ENCODE results near the gene MOB2. TPM values are rescaled to one million over a fixed set of nuclear protein-coding genes. Genes with fewer than 3 reads are reported as not detected.

Gene MOB2
- total and polyA plus RNA-seq, 4 donors: 8.3 to 18.5 (median 14.8) TPM

DNA sequence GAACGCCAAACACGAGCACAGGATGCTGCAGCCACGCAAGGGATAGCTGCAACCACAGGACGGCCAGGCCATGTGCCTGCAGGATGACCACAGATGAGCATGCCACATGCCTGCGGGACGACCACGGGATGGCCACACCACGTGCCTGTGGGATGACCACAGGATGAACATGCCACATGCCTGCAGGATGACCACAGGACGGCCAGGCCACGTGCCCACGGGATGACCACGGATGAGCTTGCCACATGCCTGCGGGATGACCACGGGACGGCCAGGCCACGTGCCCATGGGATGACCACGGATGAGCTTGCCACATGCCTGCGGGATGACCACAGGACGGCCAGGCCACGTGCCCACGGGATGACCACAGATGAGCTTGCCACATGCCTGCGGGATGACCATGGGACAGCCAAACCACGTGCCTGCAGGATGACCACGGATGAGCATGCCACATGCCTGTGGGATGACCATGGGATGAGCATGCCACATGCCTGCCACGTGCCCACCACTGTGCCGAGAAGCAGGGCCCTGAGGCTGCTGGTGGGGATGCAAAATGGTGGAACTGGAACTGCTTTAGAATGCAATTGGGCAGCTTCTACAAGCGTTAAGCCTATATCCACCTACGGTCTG lies 12.8 kb upstream of the MOB2 start (continued):
- TF ChIP-seq GABPA (IDR thresholded peaks at IDR 0.05 in 1 of 2, conservative IDR thresholded peaks at IDR 0.05 in 1 of 2): no peak
- no peak for TF ChIP-seq EGR1 (IDR thresholded peaks at IDR 0.05; ENCODE audit: low read depth in 2 of 2)

DNA sequence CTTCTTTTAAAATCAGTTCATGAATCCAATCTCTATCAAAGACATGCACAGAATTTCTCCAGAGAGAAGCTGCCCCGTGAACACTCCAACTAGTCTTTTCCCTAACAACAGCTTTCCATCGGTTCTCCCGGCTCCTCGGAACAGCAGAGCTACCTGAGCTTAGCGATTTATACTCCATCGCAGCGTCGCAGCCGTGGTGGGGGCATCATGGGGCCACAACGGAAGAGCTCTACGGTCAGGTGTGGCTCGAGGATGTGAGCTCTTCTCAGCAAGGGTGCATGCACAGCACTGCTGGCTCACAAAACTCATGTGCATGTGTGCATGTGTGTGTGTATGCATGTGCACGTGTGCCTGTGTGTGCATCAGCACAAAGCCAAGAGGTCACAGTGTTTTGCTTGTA lies 11.7 kb upstream of the MOB2 start:
- WGBS: 97% methylated on average over 13 of the region's 13 CpGs
- Histone ChIP-seq H3K4me3 (ENCODE audit: low read depth in 1 of 3, low read length in 3 of 3) (no peak overlapping the region), H3K4me1 (ENCODE audit: control insufficient read depth in 4 of 4, insufficient read depth in 4 of 4, low read length in 3 of 4) (peaks cover 0 to 4% (median 2%) of the 10 kb centered on the region in 4 donors), H3K36me3 (ENCODE audit: control insufficient read depth in 4 of 4, insufficient read depth in 3 of 4, low read depth in 1 of 4, low read length in 3 of 4) (no peaks in the 10 kb centered on the region), H3K9me3 (ENCODE audit: control insufficient read depth in 4 of 4, low read length in 3 of 4) (no peaks in the 10 kb centered on the region), H3K27ac (ENCODE audit: low read depth in 1 of 2, low read length in 2 of 2) (no peak overlapping the region), H3K27me3 (ENCODE audit: control insufficient read depth in 4 of 4, insufficient read depth in 4 of 4, low read length in 3 of 4) (no peaks in the 10 kb centered on the region), H3K9ac (ENCODE audit: low read depth in 1 of 2, low read length in 2 of 2) (no peak overlapping the region)
- DNase-seq (ENCODE audit: low spot score): no peak
- TF ChIP-seq, protein P1, sequence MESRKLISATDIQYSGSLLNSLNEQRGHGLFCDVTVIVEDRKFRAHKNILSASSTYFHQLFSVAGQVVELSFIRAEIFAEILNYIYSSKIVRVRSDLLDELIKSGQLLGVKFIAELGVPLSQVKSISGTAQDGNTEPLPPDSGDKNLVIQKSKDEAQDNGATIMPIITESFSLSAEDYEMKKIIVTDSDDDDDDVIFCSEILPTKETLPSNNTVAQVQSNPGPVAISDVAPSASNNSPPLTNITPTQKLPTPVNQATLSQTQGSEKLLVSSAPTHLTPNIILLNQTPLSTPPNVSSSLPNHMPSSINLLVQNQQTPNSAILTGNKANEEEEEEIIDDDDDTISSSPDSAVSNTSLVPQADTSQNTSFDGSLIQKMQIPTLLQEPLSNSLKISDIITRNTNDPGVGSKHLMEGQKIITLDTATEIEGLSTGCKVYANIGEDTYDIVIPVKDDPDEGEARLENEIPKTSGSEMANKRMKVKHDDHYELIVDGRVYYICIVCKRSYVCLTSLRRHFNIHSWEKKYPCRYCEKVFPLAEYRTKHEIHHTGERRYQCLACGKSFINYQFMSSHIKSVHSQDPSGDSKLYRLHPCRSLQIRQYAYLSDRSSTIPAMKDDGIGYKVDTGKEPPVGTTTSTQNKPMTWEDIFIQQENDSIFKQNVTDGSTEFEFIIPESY (IDR thresholded peaks at IDR 0.05): no peak
- TF ChIP-seq, protein P2, sequence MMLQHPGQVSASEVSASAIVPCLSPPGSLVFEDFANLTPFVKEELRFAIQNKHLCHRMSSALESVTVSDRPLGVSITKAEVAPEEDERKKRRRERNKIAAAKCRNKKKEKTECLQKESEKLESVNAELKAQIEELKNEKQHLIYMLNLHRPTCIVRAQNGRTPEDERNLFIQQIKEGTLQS (IDR thresholded peaks at IDR 0.05): no peak
- no peak for TF ChIP-seq FOXA2 (IDR thresholded peaks at IDR 0.05)
- TF ChIP-seq, protein P3, sequence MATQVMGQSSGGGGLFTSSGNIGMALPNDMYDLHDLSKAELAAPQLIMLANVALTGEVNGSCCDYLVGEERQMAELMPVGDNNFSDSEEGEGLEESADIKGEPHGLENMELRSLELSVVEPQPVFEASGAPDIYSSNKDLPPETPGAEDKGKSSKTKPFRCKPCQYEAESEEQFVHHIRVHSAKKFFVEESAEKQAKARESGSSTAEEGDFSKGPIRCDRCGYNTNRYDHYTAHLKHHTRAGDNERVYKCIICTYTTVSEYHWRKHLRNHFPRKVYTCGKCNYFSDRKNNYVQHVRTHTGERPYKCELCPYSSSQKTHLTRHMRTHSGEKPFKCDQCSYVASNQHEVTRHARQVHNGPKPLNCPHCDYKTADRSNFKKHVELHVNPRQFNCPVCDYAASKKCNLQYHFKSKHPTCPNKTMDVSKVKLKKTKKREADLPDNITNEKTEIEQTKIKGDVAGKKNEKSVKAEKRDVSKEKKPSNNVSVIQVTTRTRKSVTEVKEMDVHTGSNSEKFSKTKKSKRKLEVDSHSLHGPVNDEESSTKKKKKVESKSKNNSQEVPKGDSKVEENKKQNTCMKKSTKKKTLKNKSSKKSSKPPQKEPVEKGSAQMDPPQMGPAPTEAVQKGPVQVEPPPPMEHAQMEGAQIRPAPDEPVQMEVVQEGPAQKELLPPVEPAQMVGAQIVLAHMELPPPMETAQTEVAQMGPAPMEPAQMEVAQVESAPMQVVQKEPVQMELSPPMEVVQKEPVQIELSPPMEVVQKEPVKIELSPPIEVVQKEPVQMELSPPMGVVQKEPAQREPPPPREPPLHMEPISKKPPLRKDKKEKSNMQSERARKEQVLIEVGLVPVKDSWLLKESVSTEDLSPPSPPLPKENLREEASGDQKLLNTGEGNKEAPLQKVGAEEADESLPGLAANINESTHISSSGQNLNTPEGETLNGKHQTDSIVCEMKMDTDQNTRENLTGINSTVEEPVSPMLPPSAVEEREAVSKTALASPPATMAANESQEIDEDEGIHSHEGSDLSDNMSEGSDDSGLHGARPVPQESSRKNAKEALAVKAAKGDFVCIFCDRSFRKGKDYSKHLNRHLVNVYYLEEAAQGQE (IDR thresholded peaks at IDR 0.05): no peak
- TF ChIP-seq TAF1 (conservative IDR thresholded peaks at IDR 0.05): no peak
- no peak for TF ChIP-seq SP1 (IDR thresholded peaks at IDR 0.05)
- no peak for TF ChIP-seq JUND (IDR thresholded peaks at IDR 0.05)
- TF ChIP-seq, protein P4, sequence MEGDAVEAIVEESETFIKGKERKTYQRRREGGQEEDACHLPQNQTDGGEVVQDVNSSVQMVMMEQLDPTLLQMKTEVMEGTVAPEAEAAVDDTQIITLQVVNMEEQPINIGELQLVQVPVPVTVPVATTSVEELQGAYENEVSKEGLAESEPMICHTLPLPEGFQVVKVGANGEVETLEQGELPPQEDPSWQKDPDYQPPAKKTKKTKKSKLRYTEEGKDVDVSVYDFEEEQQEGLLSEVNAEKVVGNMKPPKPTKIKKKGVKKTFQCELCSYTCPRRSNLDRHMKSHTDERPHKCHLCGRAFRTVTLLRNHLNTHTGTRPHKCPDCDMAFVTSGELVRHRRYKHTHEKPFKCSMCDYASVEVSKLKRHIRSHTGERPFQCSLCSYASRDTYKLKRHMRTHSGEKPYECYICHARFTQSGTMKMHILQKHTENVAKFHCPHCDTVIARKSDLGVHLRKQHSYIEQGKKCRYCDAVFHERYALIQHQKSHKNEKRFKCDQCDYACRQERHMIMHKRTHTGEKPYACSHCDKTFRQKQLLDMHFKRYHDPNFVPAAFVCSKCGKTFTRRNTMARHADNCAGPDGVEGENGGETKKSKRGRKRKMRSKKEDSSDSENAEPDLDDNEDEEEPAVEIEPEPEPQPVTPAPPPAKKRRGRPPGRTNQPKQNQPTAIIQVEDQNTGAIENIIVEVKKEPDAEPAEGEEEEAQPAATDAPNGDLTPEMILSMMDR (IDR thresholded peaks at IDR 0.05; ENCODE audit: low read depth, low read length, missing input control): no peak
- TF ChIP-seq GABPA (IDR thresholded peaks at IDR 0.05 in 1 of 2, conservative IDR thresholded peaks at IDR 0.05 in 1 of 2): no peak
- no peak for TF ChIP-seq FOXA1 (IDR thresholded peaks at IDR 0.05)
- TF ChIP-seq YY1 (IDR thresholded peaks at IDR 0.05): no peak
- TF ChIP-seq HNF4G (IDR thresholded peaks at IDR 0.05): no peak
- no peak for TF ChIP-seq MAX (IDR thresholded peaks at IDR 0.05)
- TF ChIP-seq NR2F2 (IDR thresholded peaks at IDR 0.05): no peak
- TF ChIP-seq RAD21 (IDR thresholded peaks at IDR 0.05): no peak

All from liver (tissue), 9 donors.